ENCODE data around the gene PCNX2. TPM values are rescaled to one million over a fixed set of nuclear protein-coding genes. Genes with fewer than 3 reads are reported as not detected.

Gene PCNX2
- total and polyA plus RNA-seq, 2 experiments from 2014 or later, result 42.9 to 88.3 TPM

GRCh38 chr1:233261695-233262094, 33.8 kb downstream of the PCNX2 start (continued):
- TF ChIP-seq, protein P1, sequence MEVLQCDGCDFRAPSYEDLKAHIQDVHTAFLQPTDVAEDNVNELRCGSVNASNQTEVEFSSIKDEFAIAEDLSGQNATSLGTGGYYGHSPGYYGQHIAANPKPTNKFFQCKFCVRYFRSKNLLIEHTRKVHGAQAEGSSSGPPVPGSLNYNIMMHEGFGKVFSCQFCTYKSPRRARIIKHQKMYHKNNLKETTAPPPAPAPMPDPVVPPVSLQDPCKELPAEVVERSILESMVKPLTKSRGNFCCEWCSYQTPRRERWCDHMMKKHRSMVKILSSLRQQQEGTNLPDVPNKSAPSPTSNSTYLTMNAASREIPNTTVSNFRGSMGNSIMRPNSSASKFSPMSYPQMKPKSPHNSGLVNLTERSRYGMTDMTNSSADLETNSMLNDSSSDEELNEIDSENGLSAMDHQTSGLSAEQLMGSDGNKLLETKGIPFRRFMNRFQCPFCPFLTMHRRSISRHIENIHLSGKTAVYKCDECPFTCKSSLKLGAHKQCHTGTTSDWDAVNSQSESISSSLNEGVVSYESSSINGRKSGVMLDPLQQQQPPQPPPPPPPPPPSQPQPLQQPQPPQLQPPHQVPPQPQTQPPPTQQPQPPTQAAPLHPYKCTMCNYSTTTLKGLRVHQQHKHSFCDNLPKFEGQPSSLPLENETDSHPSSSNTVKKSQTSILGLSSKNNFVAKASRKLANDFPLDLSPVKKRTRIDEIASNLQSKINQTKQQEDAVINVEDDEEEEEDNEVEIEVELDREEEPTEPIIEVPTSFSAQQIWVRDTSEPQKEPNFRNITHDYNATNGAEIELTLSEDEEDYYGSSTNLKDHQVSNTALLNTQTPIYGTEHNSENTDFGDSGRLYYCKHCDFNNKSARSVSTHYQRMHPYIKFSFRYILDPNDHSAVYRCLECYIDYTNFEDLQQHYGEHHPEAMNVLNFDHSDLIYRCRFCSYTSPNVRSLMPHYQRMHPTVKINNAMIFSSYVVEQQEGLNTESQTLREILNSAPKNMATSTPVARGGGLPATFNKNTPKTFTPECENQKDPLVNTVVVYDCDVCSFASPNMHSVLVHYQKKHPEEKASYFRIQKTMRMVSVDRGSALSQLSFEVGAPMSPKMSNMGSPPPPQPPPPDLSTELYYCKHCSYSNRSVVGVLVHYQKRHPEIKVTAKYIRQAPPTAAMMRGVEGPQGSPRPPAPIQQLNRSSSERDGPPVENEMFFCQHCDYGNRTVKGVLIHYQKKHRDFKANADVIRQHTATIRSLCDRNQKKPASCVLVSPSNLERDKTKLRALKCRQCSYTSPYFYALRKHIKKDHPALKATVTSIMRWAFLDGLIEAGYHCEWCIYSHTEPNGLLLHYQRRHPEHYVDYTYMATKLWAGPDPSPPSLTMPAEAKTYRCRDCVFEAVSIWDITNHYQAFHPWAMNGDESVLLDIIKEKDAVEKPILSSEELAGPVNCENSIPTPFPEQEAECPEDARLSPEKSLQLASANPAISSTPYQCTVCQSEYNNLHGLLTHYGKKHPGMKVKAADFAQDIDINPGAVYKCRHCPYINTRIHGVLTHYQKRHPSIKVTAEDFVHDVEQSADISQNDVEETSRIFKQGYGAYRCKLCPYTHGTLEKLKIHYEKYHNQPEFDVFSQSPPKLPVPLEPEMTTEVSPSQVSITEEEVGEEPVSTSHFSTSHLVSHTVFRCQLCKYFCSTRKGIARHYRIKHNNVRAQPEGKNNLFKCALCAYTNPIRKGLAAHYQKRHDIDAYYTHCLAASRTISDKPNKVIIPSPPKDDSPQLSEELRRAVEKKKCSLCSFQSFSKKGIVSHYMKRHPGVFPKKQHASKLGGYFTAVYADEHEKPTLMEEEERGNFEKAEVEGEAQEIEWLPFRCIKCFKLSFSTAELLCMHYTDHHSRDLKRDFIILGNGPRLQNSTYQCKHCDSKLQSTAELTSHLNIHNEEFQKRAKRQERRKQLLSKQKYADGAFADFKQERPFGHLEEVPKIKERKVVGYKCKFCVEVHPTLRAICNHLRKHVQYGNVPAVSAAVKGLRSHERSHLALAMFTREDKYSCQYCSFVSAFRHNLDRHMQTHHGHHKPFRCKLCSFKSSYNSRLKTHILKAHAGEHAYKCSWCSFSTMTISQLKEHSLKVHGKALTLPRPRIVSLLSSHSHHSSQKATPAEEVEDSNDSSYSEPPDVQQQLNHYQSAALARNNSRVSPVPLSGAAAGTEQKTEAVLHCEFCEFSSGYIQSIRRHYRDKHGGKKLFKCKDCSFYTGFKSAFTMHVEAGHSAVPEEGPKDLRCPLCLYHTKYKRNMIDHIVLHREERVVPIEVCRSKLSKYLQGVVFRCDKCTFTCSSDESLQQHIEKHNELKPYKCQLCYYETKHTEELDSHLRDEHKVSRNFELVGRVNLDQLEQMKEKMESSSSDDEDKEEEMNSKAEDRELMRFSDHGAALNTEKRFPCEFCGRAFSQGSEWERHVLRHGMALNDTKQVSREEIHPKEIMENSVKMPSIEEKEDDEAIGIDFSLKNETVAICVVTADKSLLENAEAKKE (CRISPR knock-in tag; IDR thresholded peaks at IDR 0.05), result no peak

DNA sequence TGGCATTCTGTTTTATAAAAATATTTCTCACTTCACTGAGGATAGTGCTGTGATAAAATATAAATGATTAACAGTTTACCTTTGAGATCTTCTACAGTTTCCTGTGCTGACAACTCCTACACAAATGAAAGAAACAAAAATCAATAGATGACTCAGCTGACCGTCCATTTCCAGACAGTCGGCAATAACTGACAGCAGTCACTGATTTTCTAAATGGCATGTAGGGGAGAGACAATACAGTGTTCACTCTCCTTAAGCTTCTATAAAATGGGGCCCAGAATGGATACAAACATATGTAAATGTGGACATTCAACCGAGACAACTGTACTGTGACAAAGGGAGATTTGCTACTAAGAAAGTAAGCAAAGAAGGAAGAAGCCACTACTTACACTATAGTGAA, 34.3 kb downstream of the PCNX2 start:
- peaks cover 62% of the 10 kb centered on the region for H3K36me3 Mint-ChIP-seq (ENCODE audit: low read depth)
- TF ChIP-seq EZH2 (IDR thresholded peaks at IDR 0.05; ENCODE audit: low read depth, unreplicated experiment), result no peak

GRCh38 chr1:233257786-233258185, 37.7 kb downstream of the PCNX2 start:
- Histone ChIP-seq H3K4me2 (no peak overlapping the region), H3K9me2 (ENCODE audit: insufficient read depth) (no peaks in the 10 kb centered on the region), H3K27me3 (ENCODE audit: insufficient read depth) (no peaks in the 10 kb centered on the region), H3K4me3 (no peak overlapping the region), H3F3A (replicated peaks; ENCODE audit: low read depth) (no peaks in the 10 kb centered on the region), H3K36me3 (ENCODE audit: insufficient read depth) (peaks cover 23% of the 10 kb centered on the region), H4K20me1 (replicated peaks; ENCODE audit: insufficient read depth) (peaks cover 33% of the 10 kb centered on the region), H2AFZ (no peak overlapping the region), H3K79me2 (replicated peaks; ENCODE audit: insufficient read depth) (peaks cover 87% of the 10 kb centered on the region), H3K4me1 (ENCODE audit: insufficient read depth) (no peaks in the 10 kb centered on the region; the same call in 1 of the 2 replicates), H3K27ac (ENCODE audit: low read depth) (no peak overlapping the region)
- H3K9me3 Mint-ChIP-seq, result no peaks in the 10 kb centered on the region
- no peak for DNase-seq (ENCODE audit: low spot score)
- H3K4me3 Mint-ChIP-seq, result no peak overlapping the region
- H3K27me3 Mint-ChIP-seq (ENCODE audit: insufficient read depth, low read depth, poor library complexity), result peaks cover 2% of the 10 kb centered on the region
- peaks cover 55% of the 10 kb centered on the region for H3K36me3 Mint-ChIP-seq (ENCODE audit: low read depth)
- peaks cover 21% of the 10 kb centered on the region for H3K4me1 Mint-ChIP-seq
- no peak for ATAC-seq
- H3K27ac Mint-ChIP-seq, result no peak overlapping the region
- TF ChIP-seq CREB1 (CRISPR knock-in tag; IDR thresholded peaks at IDR 0.05; ENCODE audit: low read depth) (no peak), EZH2 (IDR thresholded peaks at IDR 0.05; ENCODE audit: low read depth, unreplicated experiment) (no peak), NANOG (IDR thresholded peaks at IDR 0.05; ENCODE audit: borderline replicate concordance) (no peak)
- TF ChIP-seq, protein P1 (CRISPR knock-in tag; IDR thresholded peaks at IDR 0.05), result no peak

More for the DNA sequence above, 34.3 kb downstream of the PCNX2 start:
- no peaks in the 10 kb centered on the region for H3F3A ChIP-seq (replicated peaks; ENCODE audit: low read depth)
- H3K36me3 ChIP-seq (ENCODE audit: insufficient read depth), result peaks cover 25% of the 10 kb centered on the region
- no peak overlapping the region for H3K4me3 ChIP-seq
- no peak for ATAC-seq
- peak overlapping the region; percentile 15; the same call in 1 of the 2 replicates for H3K27ac ChIP-seq (ENCODE audit: low read depth)
- no peak overlapping the region for H3K4me3 Mint-ChIP-seq
- H4K20me1 ChIP-seq (replicated peaks; ENCODE audit: insufficient read depth), result peaks cover 48% of the 10 kb centered on the region
- no peak overlapping the region for H2AFZ ChIP-seq
- peaks cover 14% of the 10 kb centered on the region; the same call in 2 of the 3 replicates for H3K4me1 Mint-ChIP-seq
- H3K27me3 Mint-ChIP-seq (ENCODE audit: insufficient read depth, low read depth, poor library complexity), result peaks cover 4% of the 10 kb centered on the region
- no peak overlapping the region for H3K4me2 ChIP-seq
- no peaks in the 10 kb centered on the region for H3K27me3 ChIP-seq (ENCODE audit: insufficient read depth)
- peak overlapping the region; percentile 57; the same call in 1 of the 2 replicates for H3K27ac Mint-ChIP-seq
- no peaks in the 10 kb centered on the region; the same call in 1 of the 2 replicates for H3K4me1 ChIP-seq (ENCODE audit: insufficient read depth)
- peaks cover 88% of the 10 kb centered on the region for H3K79me2 ChIP-seq (replicated peaks; ENCODE audit: insufficient read depth)
- H3K9me3 Mint-ChIP-seq, result no peaks in the 10 kb centered on the region
- H3K9me2 ChIP-seq (ENCODE audit: insufficient read depth), result no peaks in the 10 kb centered on the region
- no peak for DNase-seq (ENCODE audit: low spot score)
